Jurkat, Clone E6-1 (cell line): ENCODE results near the gene TSPAN6. TPM values are rescaled to one million over a fixed set of nuclear protein-coding genes. Genes with fewer than 3 reads are reported as not detected.

ENCODE experiments used
- DNase-seq: peaks from one replicate; pipeline ENCODE4 v3.0.0-alpha.2; 2011; ENCODE audit warnings: low read depth, low spot score
- H3K4me3 ChIP-seq: 2 replicates; pipeline ENCODE4 v1.5.1; 2011; ENCODE audit warnings: mild to moderate bottlenecking, low read length, control low read depth, moderate library complexity
- polyA plus RNA-seq: library from polyadenylated mRNA; unstranded; fragments of >200 nt; gene quantifications from one replicate; pipeline ENCODE4 v1.2.1, GENCODE V29; 2012; ENCODE audit warnings: missing spikeins; ENCODE audit not compliant: insufficient read length, insufficient read depth

TSPAN6 gene
- polyA plus RNA-seq = not detected

DNA sequence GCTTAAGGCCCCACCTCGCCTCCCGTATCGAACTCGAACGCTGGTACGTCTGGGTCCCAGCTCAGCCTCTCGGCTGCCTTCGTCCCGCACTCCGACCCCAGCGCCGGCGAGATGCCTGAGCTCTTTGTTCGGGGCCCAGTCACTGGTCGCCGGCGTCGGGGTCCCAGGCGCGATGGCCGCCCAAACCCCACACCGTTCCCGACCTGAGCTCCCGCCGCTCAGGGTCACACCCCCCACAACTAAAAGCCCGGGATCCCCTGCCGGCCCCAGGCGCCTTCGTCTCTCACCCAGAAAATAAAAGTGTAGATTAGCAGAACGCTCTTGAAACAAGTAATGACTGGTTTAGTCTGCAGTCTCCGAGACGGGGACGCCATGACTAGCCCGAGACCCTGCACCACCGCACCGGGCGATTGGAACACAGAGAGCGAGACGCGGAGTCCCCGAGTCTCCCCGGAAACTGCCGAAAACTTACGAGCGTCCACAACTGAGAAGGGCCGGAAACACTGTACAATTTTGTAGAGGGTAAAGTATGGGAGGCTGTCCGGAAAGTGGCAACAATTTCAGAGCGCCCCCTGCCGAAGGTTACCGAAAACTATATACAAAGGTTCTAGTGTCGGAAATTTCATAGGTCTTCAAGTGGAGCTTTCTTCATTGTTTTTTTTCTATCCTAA lies at the start of gene TSPAN6:
TSS of gene TSPAN6 (minus strand) at position 486 of the 671 bp plus-strand sequence. CDS start at position 374, 112 bp downstream.
- no peak for DNase-seq
- H3K4me3 ChIP-seq = no peak within 1 kb of the TSS

DNA sequence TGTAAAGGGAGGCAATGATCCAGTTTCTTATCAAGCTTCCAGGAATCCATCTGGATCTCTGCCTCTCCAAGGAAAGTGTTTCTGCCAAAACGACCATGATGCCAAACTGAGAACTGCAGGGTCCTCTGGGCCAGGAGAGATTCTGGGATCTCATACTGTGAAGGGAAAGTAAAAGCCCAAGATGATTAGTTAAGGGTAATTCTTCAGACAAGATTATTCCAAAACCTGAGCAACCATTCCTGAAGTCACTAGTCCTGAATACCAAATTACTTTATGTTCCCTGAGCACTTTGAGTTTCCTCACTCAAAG lies 49.3 kb upstream of the TSPAN6 start:
- H3K4me3 ChIP-seq = no peak overlapping the region
- DNase-seq = no peak

DNA sequence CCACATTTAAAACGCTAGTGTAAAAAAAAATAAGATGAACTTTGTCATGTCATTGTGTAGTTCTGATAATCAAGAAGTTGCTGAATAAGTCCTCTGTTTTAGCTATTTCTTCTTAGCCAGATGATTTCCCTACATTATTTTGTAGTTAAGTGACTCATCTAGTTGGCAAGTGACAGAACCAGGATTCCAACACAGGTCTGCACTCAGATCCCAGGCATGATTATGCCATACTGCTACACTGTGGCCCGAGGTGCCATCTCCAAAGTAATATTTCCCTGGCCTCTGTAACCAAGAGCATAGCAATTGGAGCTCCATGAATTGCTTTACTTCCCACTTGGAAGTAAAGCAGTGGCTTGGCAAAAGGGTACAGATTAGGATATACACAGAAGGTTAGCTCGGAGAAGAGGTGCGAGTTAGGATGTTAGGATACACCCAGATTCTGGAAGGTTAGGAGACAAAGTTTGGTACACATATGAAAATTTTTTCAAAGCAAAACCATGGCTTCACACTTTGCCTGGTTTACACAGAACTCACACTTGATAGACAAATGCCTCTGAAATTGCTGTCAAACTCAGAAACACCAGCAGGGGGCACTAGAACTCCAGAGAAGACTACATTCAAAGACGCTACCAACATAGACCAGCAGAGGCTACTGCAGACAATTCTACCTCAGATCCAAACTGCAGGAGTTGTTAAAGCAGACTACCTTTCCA lies 48.8 kb upstream of the TSPAN6 start:
- DNase-seq = peak; percentile 67
- H3K4me3 ChIP-seq = no peak overlapping the region

- no peak for DNase-seq
- no peak overlapping the region for H3K4me3 ChIP-seq
Observed at GRCh38 chrX:100682939-100683338, 46.3 kb upstream of the TSPAN6 start.

- no peak for DNase-seq
- H3K4me3 ChIP-seq = no peak overlapping the region
Observed at GRCh38 chrX:100681599-100681998, 45.0 kb upstream of the TSPAN6 start.

GRCh38 chrX:100680756-100681155 lies 44.1 kb upstream of the TSPAN6 start:
- no peak for DNase-seq

GRCh38 chrX:100677611-100678181 lies 41.1 kb upstream of the TSPAN6 start:
- DNase-seq = no peak

More at GRCh38 chrX:100680756-100681155, 44.1 kb upstream of the TSPAN6 start:
- H3K4me3 ChIP-seq = no peak overlapping the region

GRCh38 chrX:100674705-100675104 lies 38.1 kb upstream of the TSPAN6 start:
- H3K4me3 ChIP-seq = no peak overlapping the region
- DNase-seq = no peak

More at GRCh38 chrX:100677611-100678181, 41.1 kb upstream of the TSPAN6 start:
- H3K4me3 ChIP-seq = no peak overlapping the region

DNA sequence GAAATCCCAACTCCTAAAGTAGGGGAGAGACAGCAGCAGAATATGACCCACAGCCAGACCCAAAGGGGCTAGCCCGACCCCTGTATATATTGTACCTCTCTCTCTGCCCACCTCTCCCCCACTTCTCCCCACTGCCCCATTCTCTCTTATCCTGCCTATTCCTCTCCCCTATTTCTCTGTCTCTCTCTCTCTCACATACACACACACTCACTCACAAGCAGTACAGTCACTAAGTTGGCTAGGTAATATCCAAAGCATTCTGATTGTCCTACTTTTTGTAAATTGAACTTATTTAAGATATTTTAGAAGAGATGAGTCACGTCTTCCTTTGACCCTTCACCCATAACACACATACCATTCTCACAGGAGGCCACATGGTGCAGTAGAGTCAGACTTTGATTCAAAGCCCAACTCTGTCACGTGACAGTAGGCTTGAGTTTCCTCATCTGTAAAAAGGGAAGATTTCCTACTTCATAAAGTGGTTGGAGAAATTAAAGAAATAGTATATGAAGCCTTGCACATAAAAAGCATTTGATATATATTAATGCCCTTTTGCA lies 36.9 kb upstream of the TSPAN6 start:
- DNase-seq = no peak

GRCh38 chrX:100672966-100673365 lies 36.4 kb upstream of the TSPAN6 start:
- DNase-seq = no peak
- no peak overlapping the region for H3K4me3 ChIP-seq

More for the DNA sequence above, 36.9 kb upstream of the TSPAN6 start:
- H3K4me3 ChIP-seq = no peak overlapping the region

GRCh38 chrX:100663642-100664041 lies 27.0 kb upstream of the TSPAN6 start:
- H3K4me3 ChIP-seq = no peak overlapping the region
- no peak for DNase-seq

GRCh38 chrX:100662796-100663195 lies 26.2 kb upstream of the TSPAN6 start:
- H3K4me3 ChIP-seq = no peak overlapping the region
- DNase-seq = no peak

- no peak overlapping the region for H3K4me3 ChIP-seq
- no peak for DNase-seq
Observed at GRCh38 chrX:100662170-100662569, 25.6 kb upstream of the TSPAN6 start.

GRCh38 chrX:100659431-100660137 lies 23.0 kb upstream of the TSPAN6 start:
- DNase-seq = no peak
- no peak overlapping the region for H3K4me3 ChIP-seq

- H3K4me3 ChIP-seq = no peak overlapping the region
- DNase-seq = no peak
Observed at GRCh38 chrX:100658941-100659381, 22.4 kb upstream of the TSPAN6 start.

DNA sequence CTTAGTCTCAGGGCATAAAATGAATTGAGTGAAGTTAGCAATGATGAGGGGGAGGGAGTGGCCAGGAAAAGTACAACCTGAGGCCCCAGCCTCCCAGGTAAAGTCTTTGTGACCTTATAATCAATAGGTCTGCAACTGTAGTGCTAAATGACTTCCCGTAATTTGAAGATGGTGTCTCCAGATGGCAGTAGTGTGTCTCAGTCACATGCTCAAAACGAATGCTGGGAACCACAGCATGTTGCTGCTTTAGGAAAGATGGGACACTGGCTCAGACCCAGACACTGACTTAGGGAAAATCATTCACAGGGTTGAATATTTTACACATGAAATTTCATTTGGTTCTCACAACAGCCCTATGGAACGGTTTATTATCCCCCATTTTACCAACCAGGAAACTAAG lies 17.7 kb upstream of the TSPAN6 start:
- DNase-seq = no peak
- H3K4me3 ChIP-seq = no peak overlapping the region

DNA sequence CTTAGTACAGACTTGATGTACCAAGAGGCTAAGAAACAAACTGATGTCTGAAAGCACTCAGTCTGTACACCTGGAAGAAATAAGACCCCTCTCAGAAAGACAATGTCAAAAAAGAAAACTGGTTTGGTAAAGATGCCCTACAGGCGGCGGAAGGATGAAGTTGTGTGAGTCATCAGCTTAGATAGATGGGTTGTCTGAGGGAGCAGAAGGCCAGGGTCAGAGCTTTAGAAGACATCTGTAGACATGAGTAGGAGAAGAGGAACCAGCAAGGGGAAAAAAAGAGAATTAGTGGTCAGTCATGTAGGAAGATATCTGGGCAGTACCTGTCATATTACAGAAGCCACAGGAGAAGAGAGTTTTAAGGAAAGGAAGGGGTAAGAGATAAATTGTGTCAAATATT lies 15.7 kb upstream of the TSPAN6 start:
- DNase-seq = no peak
- H3K4me3 ChIP-seq = no peak overlapping the region

DNA sequence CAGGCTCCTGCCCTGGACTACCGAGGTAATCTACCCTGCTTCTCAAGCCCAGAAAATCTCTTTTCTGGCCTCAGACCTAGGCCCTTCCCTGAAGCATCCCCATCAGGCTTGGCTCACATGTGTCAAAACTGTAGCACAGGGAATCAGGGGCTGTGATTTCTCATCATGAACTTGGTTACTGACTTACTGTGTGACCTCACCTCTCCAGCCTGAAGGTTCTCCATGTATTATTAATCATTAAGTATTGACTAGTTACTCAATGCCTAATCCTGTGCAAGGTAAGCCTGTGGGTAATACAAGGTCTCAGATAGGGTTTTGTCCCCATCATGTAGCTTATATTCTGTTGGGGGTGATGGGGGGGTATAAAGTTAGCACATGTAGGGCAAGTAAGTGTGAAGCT lies 14.2 kb upstream of the TSPAN6 start:
- H3K4me3 ChIP-seq = no peak overlapping the region

DNA sequence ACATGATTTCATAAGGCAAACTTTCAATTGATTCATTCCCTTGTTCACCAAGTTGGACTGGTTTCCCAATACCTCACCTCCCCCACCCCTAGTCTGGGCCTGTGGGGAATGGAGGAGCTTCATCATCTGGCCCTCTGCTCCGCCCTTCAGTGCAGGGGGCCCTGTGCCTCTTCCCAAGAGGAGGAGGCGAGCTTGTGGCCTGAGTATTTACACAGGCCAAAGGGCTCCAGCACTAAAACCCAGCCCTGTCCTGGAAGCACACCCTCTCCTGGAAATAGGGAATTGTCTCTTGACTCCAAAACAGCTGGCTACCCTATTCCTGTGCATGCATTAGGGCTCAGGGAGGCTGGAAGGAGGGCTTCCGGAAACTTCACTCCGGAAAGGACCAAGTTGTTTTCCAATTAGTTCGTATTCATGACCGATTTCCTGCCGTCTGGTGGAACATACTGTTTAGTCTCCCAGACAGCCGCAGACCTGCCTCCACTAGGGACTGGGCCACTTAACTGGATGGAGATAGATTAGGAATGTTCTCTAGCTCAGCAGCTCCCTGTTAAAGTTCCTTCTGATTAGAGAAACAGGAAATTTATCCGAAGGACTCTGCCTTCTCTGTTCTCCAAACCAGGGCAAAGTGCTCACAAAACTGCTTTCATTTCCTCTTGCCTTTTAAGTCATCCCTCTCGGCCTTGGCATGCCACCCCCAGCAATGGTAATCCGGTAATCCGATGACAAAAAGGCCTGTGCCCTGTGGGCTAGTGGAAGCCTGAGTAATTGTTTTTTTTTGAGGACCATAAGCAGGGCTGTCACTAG lies 13.1 kb upstream of the TSPAN6 start:
- H3K4me3 ChIP-seq = no peak overlapping the region
- DNase-seq = no peak

More for the DNA sequence above, 14.2 kb upstream of the TSPAN6 start:
- no peak for DNase-seq
